NCI-H2227 (cell line): Measurements from ENCODE around the gene TENM3.
"Not testable (repeated sequence)": the region's sequence is repeated elsewhere in the genome, so short reads cannot be mapped to it uniquely, and the experiment has no call there.

Experiments
- DNase-seq: peaks from one replicate; lab custom pipeline; 2025; ENCODE audit not compliant: unreplicated experiment; lab: John Stamatoyannopoulos, UW

Gene TENM3

GRCh38 chr4:182803235-182803634 is 560.0 kb downstream of the TENM3 start:
- DNase-seq: no peak

DNA sequence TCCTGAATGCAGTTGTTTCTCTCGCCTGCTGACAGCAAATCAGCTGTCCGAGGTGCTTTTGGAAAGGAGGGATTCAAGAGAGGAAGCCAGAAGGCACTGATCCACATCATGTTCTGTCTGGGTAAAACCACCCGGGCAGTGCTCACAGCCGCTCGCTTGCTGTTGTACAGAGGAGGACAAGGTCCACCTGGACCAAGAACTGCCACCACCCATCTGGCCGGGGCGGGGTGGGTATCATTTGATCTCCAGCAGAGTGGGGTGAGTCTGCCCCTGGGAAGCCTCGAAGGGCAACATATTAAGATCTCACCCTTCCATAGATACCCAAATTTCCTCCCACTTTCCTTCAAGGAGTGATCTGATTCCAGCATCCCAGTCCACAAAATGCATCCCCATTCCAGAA is 560.9 kb downstream of the TENM3 start:
- no peak for DNase-seq

GRCh38 chr4:182805321-182805720 is 562.1 kb downstream of the TENM3 start:
- no peak for DNase-seq

DNA sequence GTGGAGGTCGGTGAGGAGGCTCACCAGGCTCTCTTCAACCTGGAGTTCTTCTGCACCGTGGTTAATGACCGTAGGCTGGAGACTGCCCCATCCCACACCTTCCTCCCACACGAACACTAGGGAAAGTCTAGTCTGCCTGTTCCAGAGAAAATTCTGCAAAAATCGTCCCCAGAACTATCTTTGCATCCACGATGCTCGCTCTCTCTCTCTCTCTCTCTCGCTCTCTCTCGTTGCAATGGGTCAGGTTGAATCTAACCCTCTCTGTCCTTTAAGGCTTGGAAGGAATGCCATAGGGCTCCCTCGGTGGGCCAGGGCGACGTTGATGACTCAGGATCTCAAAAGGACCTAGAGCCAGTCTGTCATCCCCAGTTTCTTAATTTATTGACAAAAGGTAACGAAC is 562.5 kb downstream of the TENM3 start:
- DNase-seq: no peak

- peak; percentile 16 for DNase-seq
Observed at GRCh38 chr4:182806259-182807252, 563.4 kb downstream of the TENM3 start.

GRCh38 chr4:182807346-182807745 is 564.1 kb downstream of the TENM3 start:
- no peak for DNase-seq

DNA sequence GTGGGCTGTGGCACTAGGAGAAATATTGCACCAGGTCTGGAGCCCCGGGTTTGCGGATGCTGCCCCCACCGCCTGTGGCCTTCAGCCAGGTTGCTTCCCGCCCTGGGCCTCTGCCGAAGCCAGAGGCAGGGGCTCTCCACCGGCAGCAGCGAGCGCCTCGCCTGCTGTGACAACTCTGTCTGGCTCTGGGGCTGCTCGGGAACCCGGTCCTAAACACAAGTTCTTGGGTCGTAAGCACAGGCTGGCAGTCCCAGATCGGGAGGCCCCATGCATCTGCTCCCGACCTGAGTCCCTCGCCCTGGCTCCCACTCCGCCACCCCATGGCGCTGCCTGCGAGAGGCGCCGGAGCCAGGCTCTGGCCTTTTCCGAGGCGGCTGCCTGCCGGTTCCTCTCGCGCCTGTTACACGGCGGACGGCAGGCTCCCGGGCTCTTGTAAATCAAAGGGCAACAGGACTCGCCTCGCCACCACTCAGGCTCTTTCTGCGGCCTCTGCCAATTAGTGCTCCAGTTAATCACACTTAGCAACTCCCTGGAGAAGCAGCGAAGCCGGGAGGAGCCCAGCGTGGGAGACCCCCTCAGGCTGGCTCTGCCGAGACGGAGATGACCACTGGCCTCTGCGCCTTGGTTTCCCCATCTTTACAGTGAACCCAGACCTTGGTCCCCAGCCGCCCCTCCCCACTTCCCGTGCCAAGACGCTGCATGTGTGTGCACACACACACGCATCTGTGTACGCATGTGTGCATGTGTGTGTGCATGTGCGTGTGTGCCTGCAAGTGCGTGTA is 564.8 kb downstream of the TENM3 start:
- no peak for DNase-seq

DNA sequence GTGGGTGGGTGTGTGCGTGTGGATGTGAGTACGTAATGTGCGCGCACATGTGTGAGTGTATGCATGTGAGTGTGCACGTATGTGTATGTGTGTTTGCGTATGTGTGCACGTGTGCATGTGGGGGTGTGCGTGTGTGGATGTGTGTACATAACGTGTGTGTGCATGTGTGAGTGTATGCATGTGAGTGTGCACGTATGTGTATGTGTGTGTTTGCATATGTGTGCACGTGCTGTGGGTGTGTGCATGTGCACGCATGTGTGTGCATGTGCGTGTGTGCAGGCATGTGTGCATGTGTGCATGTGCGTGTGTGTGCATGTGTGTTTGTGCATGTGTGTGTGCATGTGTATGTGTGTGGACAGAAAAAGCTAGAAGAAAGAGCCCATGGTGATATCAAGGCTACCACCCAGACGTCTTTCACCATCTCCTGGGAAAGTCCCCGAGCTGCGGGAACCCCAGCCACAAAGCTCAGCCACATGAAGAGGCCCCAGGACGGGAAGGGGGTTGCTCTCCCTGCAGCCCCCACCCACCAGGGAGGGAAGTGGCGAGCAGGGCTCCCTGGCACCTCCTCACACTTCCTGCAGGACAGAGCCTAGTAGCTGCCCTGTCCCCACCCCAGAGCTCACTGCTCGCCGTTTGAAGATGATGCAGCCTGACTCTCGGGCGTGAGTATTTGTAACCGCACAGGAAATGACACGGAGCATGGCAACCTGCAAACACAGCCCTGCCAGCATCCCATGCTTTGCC is 565.6 kb downstream of the TENM3 start:
- no peak for DNase-seq

DNA sequence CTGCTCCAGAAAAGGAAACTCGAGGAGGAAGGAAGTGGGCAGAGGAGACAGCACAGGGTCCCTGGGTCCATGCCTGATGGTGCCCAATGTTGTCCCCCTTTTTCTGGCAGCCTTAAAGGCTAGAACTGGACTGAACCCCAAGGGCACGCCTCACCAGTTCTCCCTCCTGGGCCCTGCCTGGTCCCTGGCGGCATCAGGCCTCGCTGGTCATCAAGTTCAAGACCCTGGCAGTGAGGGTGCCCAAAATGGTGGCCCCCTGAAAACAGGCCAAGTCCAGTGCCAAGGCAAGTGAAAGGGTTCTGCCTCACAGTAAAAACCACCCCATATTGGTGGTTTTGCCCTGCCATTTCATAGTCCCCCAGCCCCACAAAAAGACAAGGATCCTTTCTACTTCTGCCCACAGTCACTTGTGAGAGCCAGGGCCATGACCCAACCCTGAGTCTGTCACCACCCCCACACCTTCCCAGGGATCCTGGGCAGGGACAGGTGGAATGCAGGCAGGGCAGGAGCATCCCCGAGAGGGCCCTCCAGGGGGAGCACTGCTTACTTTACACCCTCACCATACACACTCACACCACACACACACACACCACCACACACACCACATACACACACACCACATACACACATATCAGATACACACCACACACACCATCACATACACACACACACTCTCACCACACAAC is 566.4 kb downstream of the TENM3 start:
- DNase-seq: no peak

DNA sequence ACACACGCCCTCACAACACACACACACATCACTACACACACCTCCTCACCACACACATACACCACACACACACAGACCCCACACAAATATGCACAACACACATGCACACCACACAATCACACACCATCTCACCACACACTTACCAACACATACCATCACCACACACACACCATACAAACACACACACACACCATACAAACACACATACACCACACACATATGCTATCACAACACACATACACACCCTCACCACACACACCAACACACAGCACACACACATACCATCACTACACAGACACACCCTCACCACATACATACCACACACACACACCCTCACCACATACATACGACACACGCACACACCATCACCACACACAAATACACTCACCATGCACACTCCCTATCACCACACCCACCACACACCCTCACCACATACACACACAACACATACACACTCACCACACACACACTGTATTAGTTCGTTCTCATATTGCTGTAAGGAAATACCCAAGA is 567.0 kb downstream of the TENM3 start:
- no peak for DNase-seq

DNA sequence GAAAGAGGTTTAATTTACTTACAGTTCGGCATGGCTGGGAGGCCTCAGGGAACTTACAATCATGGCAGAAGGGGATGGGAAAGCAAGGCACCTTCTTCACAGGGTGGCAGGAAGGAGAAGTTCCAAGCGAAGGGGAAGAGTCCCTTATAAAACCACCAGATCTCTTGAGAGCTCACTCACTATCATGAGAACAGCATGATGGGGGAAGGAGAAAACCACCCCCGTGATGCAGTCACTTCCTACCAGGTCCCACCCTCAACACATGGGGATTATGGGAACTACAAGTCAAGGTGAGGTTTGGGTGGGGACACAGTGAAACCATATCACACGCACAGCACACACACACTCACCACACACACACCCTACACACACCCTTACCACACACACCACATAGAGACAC is 569.7 kb downstream of the TENM3 start:
- DNase-seq: no peak

GRCh38 chr4:182814065-182814464 is 570.9 kb downstream of the TENM3 start:
- DNase-seq: not testable (repeated sequence)

DNA sequence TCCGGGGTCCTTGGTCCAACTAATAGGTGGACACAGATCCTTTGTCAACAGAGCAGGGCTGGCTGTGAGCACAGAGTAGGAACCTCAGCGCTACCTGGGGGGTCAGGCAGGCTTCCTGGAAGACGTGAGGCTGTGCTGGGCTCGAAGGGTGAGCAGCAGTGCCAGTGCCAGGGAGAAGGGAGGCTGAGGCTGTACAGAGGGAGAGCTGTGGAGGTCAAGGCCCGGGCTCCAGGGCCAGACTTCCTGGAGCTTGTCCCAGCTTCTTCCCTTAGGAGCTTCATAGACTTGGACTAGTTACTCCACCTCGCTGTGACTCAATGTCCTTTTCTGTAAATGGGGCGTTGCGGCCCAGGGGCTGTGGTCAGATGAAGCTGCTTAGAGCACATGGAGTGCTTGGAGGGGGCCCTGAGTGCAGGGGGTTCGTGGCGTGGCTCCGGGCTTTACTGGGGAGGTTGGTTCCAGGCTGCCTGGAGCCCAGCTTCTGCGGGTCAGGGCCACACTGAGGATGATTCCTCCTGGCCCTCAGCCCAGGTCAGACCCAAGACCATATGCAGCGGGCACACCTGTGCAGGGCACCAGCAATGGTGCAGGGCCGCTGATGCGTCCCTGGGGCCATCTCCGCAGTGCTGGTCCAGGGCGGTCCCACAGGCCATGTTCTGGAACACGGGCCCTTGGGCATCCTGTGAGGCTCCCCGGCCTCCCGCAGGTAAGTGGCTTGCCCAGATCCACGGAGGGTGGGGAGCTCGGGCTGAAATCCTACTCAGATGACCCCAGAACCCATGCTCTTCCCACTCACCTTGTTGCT is 575.9 kb downstream of the TENM3 start:
- no peak for DNase-seq

DNA sequence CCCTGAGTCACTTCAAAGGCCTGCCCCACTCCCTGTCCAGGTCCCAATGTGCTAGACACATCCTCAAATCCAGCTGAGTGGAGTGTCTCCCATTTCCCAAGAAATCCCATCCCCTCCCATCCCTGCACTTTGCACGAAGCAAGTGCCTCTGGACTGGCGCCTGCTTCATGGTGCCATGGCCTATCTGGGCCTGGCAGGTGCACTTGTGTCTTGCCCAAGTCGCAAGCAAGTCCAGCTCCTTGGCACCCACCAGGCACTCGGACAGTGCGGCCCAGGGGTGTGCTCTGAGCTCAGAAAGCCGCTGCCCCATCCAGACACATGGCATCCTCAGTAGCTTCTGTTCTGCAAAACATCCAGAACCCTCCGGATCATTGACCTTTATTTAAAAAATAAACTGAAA is 576.5 kb downstream of the TENM3 start:
- no peak for DNase-seq

- DNase-seq: no peak
Observed at GRCh38 chr4:182822554-182822953, 579.4 kb downstream of the TENM3 start.

DNA sequence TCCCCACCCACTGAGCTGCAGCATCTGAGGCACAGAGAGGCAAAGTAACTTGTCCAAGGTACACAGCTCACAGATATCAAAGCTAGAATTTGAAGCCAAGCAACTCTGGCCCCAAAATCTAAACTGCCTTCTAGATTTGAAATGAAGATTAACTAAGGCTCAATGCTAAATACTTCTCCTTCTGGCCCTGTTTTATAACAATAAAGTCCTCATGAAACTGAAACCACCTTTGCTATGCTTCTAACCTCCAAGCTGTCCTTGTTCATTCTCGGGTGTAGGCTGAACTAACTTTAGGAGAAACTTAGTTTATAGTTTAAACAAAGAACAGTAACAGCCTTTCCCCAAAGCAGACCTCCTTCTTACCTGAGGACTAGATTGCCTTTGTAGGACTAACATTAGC is 580.4 kb downstream of the TENM3 start:
- DNase-seq: no peak

DNA sequence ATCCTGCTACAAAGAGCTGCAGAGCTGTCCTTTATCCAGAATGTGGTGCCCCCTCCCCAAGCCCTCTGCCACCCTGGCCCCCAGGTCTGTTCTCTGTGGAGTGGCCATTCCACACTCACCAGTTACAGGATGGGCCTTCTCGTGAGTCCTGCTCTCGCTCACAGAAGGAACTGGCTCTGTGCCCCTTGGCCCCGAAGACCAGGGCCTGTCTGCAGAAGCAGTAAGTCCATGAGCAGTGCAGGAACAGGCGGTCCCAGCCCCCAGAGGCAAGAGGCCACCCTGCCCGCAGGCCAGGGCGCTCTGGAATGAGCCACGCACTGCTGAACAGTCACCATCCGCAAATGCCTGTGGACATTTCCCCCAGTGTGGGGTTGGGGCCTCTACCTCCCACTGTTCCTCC is 581.8 kb downstream of the TENM3 start:
- no peak for DNase-seq

- no peak for DNase-seq
Observed at GRCh38 chr4:182825786-182826185, 582.6 kb downstream of the TENM3 start.

GRCh38 chr4:182826391-182826790 is 583.2 kb downstream of the TENM3 start:
- no peak for DNase-seq

DNA sequence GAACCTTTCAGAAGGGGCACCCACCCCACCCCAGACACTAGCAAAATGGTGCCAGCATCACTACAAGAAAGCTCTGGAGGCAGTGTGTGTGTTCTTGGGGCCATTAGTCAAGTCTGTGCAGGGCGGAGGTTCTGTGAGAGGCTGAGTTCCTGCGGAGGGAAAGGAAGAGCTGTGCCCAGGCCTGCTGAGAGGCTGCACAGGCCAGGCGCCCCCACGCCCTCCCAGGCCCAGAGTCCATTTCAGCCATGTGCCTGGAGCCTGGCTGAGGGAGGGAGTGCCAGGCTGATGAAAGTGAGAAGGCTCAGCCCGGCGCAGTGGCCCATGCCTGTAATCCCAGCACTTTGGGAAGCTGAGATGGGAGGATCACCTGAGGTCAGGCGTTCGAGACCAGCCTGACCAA is 584.0 kb downstream of the TENM3 start:
- DNase-seq: no peak
